Measurements from ENCODE around the gene DHX57. TPM values are rescaled to one million over a fixed set of nuclear protein-coding genes. Genes with fewer than 3 reads are reported as not detected.

DHX57 gene
- total RNA-seq, 1 donor from 2014 or later, result 15.1 TPM

DNA sequence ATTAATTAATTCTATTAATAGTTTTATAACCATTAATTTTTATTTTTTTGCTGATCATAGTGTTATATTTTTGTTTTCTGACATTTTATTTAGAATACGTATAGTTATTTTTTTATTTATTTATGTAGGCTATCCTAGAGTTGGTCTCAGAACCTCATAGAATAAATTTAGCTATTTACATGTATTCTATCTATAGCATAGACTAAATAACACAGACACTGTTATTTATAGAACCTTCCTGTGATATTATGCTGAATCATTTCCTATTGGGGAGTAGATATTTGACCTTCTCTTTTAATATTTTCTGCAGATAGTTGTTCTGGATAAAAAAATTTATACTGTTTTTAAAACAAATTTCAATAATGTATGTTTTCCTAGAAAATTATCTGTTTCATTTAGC is 34.1 kb upstream of the DHX57 start:
- intact Hi-C loops (cut with DNase I), result no loop called here
- TF ChIP-seq, protein P1, sequence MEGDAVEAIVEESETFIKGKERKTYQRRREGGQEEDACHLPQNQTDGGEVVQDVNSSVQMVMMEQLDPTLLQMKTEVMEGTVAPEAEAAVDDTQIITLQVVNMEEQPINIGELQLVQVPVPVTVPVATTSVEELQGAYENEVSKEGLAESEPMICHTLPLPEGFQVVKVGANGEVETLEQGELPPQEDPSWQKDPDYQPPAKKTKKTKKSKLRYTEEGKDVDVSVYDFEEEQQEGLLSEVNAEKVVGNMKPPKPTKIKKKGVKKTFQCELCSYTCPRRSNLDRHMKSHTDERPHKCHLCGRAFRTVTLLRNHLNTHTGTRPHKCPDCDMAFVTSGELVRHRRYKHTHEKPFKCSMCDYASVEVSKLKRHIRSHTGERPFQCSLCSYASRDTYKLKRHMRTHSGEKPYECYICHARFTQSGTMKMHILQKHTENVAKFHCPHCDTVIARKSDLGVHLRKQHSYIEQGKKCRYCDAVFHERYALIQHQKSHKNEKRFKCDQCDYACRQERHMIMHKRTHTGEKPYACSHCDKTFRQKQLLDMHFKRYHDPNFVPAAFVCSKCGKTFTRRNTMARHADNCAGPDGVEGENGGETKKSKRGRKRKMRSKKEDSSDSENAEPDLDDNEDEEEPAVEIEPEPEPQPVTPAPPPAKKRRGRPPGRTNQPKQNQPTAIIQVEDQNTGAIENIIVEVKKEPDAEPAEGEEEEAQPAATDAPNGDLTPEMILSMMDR (IDR thresholded peaks at IDR 0.05), result no peak
- Histone ChIP-seq H3K4me1 (no peaks in the 10 kb centered on the region), H3K27ac (no peak overlapping the region), H3K27me3 (no peaks in the 10 kb centered on the region), H3K36me3 (no peaks in the 10 kb centered on the region), H3K4me3 (no peak overlapping the region), H3K9me3 (no peaks in the 10 kb centered on the region)
- DNase-seq (no peak), ATAC-seq (no peak)

DNA sequence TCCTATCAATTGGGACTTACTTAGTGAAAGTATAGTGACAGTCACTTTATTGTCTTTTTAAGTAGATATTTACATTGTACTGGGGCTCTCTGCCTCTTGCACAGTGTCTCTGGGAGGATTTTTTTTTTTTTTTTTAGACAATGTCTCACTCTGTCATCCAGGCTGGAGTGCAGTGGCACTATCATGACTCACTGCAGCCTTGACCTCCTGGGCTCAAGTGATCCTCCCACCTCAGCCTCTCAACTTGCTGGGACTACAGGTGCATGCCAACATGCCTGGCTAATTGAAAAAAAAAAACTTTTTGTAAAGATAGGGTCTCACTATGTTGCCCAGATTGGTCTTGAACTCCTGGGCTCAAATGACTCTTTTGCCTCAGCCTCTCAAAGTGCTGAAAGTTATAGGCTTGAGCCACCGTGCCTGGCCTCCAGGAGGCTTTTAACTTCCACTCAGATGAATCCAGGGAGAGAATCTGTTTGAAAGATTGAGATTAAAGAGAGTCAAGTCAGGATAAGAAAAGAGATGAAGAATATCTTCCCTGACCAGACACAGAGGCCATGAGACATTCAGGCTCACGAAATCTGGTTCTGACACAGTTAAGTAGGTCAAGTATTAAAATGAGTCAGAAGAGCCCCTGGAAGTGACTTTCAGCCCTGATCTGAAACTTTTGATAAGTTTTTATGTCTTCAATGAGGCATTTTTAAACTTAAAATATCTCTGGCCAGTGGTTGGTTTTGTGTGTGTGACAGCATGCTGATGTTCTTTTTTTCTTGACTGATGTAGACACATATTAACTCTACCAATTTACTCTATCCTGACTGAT is 32.2 kb upstream of the DHX57 start:
- no peak overlapping the region for H3K27ac ChIP-seq
- H3K27me3 ChIP-seq, result no peaks in the 10 kb centered on the region
- no peak for ATAC-seq
- TF ChIP-seq, protein P1 (IDR thresholded peaks at IDR 0.05), result no peak
- no peak overlapping the region for H3K4me3 ChIP-seq
- H3K4me1 ChIP-seq, result no peaks in the 10 kb centered on the region
- DNase-seq, result no peak
- H3K36me3 ChIP-seq, result no peaks in the 10 kb centered on the region
- H3K9me3 ChIP-seq, result no peaks in the 10 kb centered on the region
- intact Hi-C loops (cut with DNase I), result no loop called here

DNA sequence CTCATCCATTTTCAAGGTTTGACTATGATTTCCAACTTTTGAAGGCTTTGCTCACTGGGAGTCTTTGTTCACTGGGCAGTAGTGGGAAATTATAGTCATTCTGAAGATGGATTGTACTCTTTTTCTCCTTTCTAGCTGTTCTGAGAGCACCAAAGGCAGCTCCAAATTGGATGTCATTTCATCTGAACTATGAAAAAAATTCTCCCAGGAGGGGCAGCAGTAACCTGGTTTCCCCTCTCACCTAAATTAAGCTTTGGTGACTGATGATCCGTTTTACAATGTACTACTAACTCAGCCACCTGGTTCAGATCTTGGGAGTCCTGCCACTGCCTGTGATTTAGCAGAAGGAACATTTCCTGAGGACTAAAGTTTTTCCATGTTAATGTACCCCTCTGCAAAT is 31.5 kb upstream of the DHX57 start:
- Histone ChIP-seq H3K4me1 (no peaks in the 10 kb centered on the region), H3K27ac (no peak overlapping the region), H3K4me3 (no peak overlapping the region), H3K9me3 (no peaks in the 10 kb centered on the region), H3K27me3 (no peaks in the 10 kb centered on the region), H3K36me3 (no peaks in the 10 kb centered on the region)
- intact Hi-C loops (cut with DNase I), result no loop called here
- TF ChIP-seq, protein P1 (IDR thresholded peaks at IDR 0.05), result no peak
- DNase-seq, result no peak
- no peak for ATAC-seq

DNA sequence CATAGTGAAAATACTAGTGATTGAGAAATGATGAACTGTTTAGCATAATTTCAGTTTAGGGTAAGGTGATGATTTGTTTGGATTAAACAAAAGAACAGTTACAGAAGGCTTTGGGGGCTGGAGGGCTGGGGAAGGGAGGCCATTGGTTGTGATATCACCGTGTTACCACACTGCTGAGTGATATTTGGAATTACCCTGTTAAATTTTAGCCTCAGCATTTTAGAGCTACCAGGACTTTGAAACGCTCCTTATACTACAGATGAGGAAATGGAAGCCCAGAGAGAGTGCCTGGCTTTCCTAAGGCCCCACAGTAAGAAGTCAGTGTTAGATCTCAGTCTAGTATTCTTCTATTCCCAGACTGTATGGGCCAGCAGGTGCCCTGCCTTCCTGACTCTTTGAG is 29.5 kb upstream of the DHX57 start:
- no peak overlapping the region for H3K27ac ChIP-seq
- H3K27me3 ChIP-seq, result no peaks in the 10 kb centered on the region
- H3K4me3 ChIP-seq, result no peak overlapping the region
- TF ChIP-seq, protein P1 (IDR thresholded peaks at IDR 0.05), result no peak
- ATAC-seq (no peak), DNase-seq (no peak)
- no peaks in the 10 kb centered on the region for H3K9me3 ChIP-seq
- no peaks in the 10 kb centered on the region for H3K4me1 ChIP-seq
- intact Hi-C loops (cut with DNase I), result no loop called here
- H3K36me3 ChIP-seq, result no peaks in the 10 kb centered on the region

DNA sequence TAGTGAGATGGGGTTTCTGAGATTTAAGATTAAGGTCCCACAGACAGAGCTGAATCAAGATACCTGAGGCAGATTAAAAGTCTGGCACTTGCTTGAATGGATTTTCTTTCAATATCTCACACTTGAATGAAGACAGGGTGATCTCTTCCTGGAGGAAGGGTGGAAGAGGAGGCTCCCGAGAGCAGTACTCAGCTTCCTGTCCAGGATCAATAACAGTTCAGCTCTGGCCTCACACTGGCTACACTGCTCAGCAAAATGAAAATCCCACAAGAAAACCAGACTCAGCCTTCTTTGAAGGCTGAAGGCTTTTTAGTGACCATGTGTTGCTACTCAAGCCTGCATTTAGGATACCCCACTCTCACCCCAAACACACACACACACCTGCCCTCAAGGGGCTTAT is 25.0 kb upstream of the DHX57 start:
- H3K9me3 ChIP-seq, result no peaks in the 10 kb centered on the region
- H3K27ac ChIP-seq, result no peak overlapping the region
- DNase-seq, result no peak
- H3K4me1 ChIP-seq, result no peaks in the 10 kb centered on the region
- H3K4me3 ChIP-seq, result no peak overlapping the region
- TF ChIP-seq, protein P1 (IDR thresholded peaks at IDR 0.05), result no peak
- ATAC-seq, result no peak
- no peaks in the 10 kb centered on the region for H3K36me3 ChIP-seq
- intact Hi-C loops (cut with DNase I), result no loop called here
- H3K27me3 ChIP-seq, result no peaks in the 10 kb centered on the region

Data from upper lobe of right lung (tissue), 1 donor.